Fibroblast of pulmonary artery (primary cell): Measurements from ENCODE around the gene CPS1.
A peak's percentile ranks its signal among the peaks of the same experiment; 100 is the strongest.

Experiments used
- DNase-seq: peaks from one replicate; pipeline ENCODE4 v3.0.0-alpha.2; 2010; ENCODE audit warnings: low read depth
- H3K4me3 ChIP-seq: replicated peaks from 2 replicates; pipeline ENCODE4 v1.5.1; 2011; ENCODE audit warnings: low read depth, mild to moderate bottlenecking, control low read depth, low read length, moderate library complexity
- TF ChIP-seq, protein P1 (sequence below): IDR thresholded peaks from 2 replicates; pipeline ENCODE4 v1.5.1; 2011; ENCODE audit warnings: mild to moderate bottlenecking, control low read depth, low read length, inconsistent platforms; ENCODE audit errors: missing control alignments

The CPS1 gene

DNA sequence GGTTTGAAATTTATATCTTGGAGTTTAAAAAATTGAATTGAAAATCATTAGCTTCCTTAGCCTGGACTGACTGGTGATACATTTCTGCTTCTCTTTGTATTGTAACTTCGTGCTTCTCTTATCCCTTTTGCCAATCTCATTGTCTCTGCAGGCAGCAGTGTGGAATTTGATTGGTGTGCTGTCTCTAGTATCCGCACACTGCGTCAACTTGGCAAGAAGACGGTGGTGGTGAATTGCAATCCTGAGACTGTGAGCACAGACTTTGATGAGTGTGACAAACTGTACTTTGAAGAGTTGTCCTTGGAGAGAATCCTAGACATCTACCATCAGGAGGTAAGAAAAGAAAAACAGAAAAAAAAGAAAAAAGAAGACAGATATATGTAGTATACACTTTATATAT is 85.9 kb downstream of the CPS1 start:
- TF ChIP-seq, protein P1, sequence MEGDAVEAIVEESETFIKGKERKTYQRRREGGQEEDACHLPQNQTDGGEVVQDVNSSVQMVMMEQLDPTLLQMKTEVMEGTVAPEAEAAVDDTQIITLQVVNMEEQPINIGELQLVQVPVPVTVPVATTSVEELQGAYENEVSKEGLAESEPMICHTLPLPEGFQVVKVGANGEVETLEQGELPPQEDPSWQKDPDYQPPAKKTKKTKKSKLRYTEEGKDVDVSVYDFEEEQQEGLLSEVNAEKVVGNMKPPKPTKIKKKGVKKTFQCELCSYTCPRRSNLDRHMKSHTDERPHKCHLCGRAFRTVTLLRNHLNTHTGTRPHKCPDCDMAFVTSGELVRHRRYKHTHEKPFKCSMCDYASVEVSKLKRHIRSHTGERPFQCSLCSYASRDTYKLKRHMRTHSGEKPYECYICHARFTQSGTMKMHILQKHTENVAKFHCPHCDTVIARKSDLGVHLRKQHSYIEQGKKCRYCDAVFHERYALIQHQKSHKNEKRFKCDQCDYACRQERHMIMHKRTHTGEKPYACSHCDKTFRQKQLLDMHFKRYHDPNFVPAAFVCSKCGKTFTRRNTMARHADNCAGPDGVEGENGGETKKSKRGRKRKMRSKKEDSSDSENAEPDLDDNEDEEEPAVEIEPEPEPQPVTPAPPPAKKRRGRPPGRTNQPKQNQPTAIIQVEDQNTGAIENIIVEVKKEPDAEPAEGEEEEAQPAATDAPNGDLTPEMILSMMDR, result no peak
- no peak for DNase-seq
- no peak overlapping the region for H3K4me3 ChIP-seq

DNA sequence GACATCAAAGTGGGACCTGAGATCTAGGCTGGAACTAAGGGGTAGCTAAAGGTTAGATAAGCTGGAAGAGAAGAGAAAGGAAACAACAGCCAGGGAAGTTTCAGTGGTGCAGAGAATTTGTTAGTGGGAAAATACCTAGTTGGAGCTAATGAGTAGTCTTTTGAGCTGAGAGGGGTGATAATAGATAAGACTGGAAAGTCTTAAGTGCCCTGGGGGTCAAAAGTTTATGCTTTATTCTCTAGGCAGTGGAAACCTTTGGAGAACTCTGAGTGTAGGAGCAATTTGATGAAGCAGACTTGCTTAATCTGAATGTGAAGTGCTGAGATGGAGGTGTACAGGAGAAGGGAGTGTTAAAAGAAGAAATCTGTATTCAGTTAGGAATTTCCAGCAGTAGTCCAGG is 90.8 kb downstream of the CPS1 start:
- no peak for DNase-seq
- no peak overlapping the region for H3K4me3 ChIP-seq
- TF ChIP-seq, protein P1, result no peak

DNA sequence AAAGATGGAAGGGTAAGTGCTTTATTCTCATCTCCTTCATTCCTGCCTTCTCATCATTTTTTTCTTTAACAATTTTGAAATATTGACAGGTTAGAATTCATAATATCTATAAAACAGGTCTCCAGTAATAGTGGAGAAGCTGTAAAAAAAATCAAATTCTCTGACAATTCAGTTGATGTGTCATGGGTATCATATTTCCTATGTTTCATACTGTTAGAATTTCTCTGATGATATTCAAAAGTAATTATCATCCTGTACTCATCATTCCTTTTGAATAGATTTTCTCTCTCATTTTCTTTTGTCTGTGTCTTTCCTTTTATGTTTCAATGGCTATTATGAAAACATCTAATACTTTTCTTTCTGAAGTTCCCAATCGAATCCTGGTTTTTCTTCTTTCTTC is 97.7 kb downstream of the CPS1 start:
- no peak for DNase-seq
- TF ChIP-seq, protein P1, result no peak

DNA sequence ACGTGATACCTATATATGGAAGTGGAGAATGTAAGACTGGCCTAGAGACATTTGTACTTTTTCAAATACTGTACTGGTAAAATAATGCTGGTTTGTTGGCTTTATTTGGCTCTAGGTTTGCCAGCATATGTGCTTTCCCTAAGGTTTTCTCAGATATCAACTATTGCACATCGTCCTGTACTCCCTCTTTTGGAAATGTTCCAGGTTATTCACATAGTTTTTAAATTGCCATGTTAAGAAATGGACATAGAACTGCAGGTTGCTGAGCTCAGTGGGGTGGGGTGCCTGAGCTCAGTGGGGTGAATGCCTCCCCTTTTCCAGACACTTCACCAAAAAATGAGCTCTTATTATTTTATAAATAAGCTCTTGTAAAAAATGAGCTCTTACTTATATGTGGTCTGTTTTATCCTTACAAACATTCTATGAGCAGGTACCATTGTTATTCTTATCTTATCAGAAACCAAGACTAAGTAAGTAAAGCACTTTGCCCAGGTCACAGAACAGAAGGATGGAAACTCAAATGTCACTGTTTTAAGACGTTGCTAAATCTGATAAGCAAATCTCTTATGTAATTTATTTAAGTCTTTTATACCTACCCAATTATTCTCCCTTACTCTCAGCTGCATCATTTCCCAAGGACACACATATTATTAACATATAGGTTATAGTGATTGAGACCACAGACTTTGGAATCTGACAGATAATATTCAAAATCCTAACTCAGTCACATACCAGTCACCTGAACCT is 99.0 kb downstream of the CPS1 start:
- DNase-seq, result peak; percentile 44
- H3K4me3 ChIP-seq, result no peak overlapping the region
- TF ChIP-seq, protein P1, result no peak

More for the DNA sequence above, 97.7 kb downstream of the CPS1 start:
- H3K4me3 ChIP-seq, result no peak overlapping the region

DNA sequence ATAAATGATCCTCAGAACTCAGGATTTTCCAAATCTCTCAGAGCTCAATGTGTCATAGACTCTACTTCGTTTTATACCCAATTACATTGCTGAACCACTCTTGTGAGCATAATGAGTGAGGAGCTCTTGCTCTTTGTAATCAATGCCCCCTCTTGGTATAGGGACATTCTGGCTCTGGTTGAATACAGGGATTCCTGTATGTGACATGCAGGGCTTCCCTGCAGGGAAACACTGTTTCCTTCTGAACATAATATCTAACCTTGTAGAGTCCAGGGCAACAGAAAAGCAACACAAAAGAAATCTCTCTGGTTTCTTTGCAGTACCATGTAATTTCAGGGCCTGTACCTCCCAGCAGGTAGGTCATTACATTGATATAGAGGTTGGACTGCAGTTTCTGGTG is 101.5 kb downstream of the CPS1 start:
- TF ChIP-seq, protein P1, result no peak
- no peak for DNase-seq
- H3K4me3 ChIP-seq, result no peak overlapping the region

DNA sequence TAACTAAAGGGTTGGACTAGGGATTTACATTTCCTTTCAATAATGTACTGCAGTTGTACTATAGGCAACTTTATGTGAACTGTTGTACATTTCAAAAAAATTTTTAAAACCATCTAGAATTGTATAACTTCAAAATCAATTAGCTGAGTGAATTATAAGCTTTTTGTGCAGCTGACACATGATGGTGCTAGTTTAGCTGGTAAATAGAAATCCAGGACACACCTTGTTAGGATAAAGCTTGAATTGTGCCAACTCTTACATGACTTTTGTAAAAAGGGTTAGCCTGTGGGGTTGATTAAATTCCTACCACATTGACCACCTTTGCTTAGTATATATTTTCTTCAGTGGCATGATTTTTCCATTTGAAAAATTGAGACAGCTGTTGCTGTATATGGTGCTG is 104.4 kb downstream of the CPS1 start:
- no peak for DNase-seq
- no peak overlapping the region for H3K4me3 ChIP-seq
- TF ChIP-seq, protein P1, result no peak

DNA sequence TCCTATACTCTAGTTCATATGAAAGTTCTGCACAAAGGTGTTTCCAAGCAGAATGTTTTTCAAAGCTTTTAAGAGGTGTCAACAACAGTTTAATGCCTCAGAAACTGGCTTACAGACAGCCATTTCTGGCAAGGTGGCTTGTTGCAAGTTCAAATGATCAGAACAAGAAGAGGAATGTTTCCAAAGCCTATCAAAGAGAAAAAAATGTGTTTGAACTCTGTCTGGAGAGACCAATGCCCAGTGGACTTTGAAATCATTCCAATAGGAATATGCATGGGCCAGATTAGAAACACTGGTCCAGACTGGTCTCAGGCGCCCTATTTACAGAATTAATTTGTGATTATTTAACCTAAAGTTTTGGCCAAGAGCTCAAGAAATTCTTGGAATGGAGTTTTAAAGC is 106.2 kb downstream of the CPS1 start:
- no peak for DNase-seq
- TF ChIP-seq, protein P1, result no peak

More for the DNA sequence above, 106.2 kb downstream of the CPS1 start:
- H3K4me3 ChIP-seq, result no peak overlapping the region
